Measurements from ENCODE around the gene SPG7.

- TF ChIP-seq ZNF274 (IDR thresholded peaks at IDR 0.05; ENCODE audit: low read depth, low read length) (no peak), SUZ12 (IDR thresholded peaks at IDR 0.05; ENCODE audit: extremely low read depth, insufficient read depth, insufficient read length) (no peak)
Observed at GRCh38 chr16:89599451-89599858, 91.3 kb downstream of the SPG7 start.

All from NT2/D1 (cell line).